Hepatocyte (in vitro differentiated cells): Measurements from ENCODE around the gene RNF141.

Source experiments
- CTCF ChIP-seq: fragments of 200-600 bp; sonication (generic); IDR thresholded peaks from 2 replicates; pipeline ENCODE4 v1.5.1; 2016; ENCODE audit warnings: antibody characterized with exemption, mild to moderate bottlenecking; ENCODE audit not compliant: poor library complexity
- EZH2 ChIP-seq: fragments of 200-600 bp; sonication (generic); IDR thresholded peaks from 2 replicates; pipeline ENCODE4 v1.6.1; 2016; ENCODE audit warnings: antibody characterized with exemption, mild to moderate bottlenecking, borderline replicate concordance

GRCh38 chr11:10561947-10562346, 21.0 kb upstream of the RNF141 start:
- TF ChIP-seq CTCF (no peak), EZH2 (no peak)
